A549 (cell line): Measurements from ENCODE around the gene LRFN3.

ENCODE experiments used
- CHD2 ChIP-seq: fragments of 150-350 bp; IDR thresholded peaks from 2 replicates; pipeline ENCODE4 v1.6.1; 2014; ENCODE audit warnings: low read length; ENCODE audit not compliant: partially characterized antibody
- ESRRA ChIP-seq: fragments of 150-350 bp; IDR thresholded peaks from 2 replicates; pipeline ENCODE4 v1.6.1; 2014; ENCODE audit warnings: mild to moderate bottlenecking, low read length, borderline replicate concordance
- HOXB5 ChIP-seq: fragments of 250-450 bp; sonication (Bioruptor Pico); IDR thresholded peaks from 2 replicates; pipeline ENCODE4 v1.5.0; 2020; ENCODE audit warnings: mild to moderate bottlenecking, moderate library complexity
- NFE2L2 ChIP-seq: fragments of 150-350 bp; conservative IDR thresholded peaks from 2 replicates; pipeline ENCODE4 v1.6.1; 2014; ENCODE audit warnings: low read length
- POLR2A ChIP-seq: IDR thresholded peaks from 2 replicates; pipeline ENCODE4 v1.6.1; 2012; ENCODE audit warnings: mild to moderate bottlenecking, low read length
- RCOR1 ChIP-seq: fragments of 150-350 bp; IDR thresholded peaks from 2 replicates; pipeline ENCODE4 v1.6.1; 2014; ENCODE audit warnings: antibody characterized with exemption, low read length, low read depth
- SREBF2 ChIP-seq: fragments of 450-650 bp; IDR thresholded peaks from 2 replicates; pipeline ENCODE4 v1.6.1; 2014; ENCODE audit warnings: mild to moderate bottlenecking, moderate library complexity
- TFCP2L1 ChIP-seq: fragments of 250-450 bp; sonication (Bioruptor Pico); IDR thresholded peaks from 2 replicates; pipeline ENCODE4 v1.5.0; 2021; ENCODE audit warnings: mild to moderate bottlenecking
- TF ChIP-seq, protein P1 (sequence below): fragments of 200-600 bp; sonication (generic); IDR thresholded peaks from 2 replicates; pipeline ENCODE4 v1.6.1; 2016; ENCODE audit warnings: antibody characterized with exemption, mild to moderate bottlenecking, moderate library complexity
- TF ChIP-seq, protein P2 (sequence below): IDR thresholded peaks from 2 replicates; pipeline ENCODE4 v1.6.1; 2012
- TF ChIP-seq, protein P3 (sequence below): fragments of >200 bp; sonication (Bioruptor Twin); formaldehyde crosslinking; IDR thresholded peaks from 3 replicates; pipeline ENCODE4 v1.5.1; 2016
- TF ChIP-seq, protein P4 (sequence below): fragments of >200 bp; sonication (Bioruptor Twin); formaldehyde crosslinking; IDR thresholded peaks from 3 replicates; pipeline ENCODE4 v1.6.1; 2016
- TF ChIP-seq, protein P5 (sequence below): IDR thresholded peaks from 2 replicates; pipeline ENCODE4 v1.6.1; 2012

DNA sequence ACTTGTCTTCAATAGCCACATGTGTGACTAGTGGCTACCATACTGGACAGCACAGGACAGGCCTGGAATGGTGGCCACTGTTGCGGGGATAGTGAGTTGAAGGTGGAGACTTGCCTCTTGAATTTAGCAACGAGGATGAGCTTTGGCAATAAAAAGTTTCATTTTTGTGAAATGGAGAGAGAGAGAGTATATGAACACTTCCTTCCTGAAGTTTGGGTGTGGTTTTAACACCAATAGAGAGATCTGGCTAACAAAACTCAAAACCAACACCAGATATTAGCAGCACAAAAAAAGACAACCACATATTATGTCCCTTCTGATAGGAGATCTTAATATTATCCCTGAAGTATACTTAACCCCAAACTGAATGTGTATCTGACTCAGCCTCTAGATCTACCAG, 6.3 kb upstream of the LRFN3 start:
- TF ChIP-seq POLR2A (no peak), CHD2 (no peak), HOXB5 (CRISPR knock-in tag) (no peak), TFCP2L1 (CRISPR knock-in tag) (no peak), RCOR1 (no peak), ESRRA (no peak), NFE2L2 (no peak), SREBF2 (no peak)
- TF ChIP-seq, protein P1, sequence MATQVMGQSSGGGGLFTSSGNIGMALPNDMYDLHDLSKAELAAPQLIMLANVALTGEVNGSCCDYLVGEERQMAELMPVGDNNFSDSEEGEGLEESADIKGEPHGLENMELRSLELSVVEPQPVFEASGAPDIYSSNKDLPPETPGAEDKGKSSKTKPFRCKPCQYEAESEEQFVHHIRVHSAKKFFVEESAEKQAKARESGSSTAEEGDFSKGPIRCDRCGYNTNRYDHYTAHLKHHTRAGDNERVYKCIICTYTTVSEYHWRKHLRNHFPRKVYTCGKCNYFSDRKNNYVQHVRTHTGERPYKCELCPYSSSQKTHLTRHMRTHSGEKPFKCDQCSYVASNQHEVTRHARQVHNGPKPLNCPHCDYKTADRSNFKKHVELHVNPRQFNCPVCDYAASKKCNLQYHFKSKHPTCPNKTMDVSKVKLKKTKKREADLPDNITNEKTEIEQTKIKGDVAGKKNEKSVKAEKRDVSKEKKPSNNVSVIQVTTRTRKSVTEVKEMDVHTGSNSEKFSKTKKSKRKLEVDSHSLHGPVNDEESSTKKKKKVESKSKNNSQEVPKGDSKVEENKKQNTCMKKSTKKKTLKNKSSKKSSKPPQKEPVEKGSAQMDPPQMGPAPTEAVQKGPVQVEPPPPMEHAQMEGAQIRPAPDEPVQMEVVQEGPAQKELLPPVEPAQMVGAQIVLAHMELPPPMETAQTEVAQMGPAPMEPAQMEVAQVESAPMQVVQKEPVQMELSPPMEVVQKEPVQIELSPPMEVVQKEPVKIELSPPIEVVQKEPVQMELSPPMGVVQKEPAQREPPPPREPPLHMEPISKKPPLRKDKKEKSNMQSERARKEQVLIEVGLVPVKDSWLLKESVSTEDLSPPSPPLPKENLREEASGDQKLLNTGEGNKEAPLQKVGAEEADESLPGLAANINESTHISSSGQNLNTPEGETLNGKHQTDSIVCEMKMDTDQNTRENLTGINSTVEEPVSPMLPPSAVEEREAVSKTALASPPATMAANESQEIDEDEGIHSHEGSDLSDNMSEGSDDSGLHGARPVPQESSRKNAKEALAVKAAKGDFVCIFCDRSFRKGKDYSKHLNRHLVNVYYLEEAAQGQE, result no peak
- TF ChIP-seq, protein P2, sequence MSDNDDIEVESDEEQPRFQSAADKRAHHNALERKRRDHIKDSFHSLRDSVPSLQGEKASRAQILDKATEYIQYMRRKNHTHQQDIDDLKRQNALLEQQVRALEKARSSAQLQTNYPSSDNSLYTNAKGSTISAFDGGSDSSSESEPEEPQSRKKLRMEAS, result no peak
- TF ChIP-seq, protein P3, sequence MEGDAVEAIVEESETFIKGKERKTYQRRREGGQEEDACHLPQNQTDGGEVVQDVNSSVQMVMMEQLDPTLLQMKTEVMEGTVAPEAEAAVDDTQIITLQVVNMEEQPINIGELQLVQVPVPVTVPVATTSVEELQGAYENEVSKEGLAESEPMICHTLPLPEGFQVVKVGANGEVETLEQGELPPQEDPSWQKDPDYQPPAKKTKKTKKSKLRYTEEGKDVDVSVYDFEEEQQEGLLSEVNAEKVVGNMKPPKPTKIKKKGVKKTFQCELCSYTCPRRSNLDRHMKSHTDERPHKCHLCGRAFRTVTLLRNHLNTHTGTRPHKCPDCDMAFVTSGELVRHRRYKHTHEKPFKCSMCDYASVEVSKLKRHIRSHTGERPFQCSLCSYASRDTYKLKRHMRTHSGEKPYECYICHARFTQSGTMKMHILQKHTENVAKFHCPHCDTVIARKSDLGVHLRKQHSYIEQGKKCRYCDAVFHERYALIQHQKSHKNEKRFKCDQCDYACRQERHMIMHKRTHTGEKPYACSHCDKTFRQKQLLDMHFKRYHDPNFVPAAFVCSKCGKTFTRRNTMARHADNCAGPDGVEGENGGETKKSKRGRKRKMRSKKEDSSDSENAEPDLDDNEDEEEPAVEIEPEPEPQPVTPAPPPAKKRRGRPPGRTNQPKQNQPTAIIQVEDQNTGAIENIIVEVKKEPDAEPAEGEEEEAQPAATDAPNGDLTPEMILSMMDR, result no peak
- TF ChIP-seq, protein P4, sequence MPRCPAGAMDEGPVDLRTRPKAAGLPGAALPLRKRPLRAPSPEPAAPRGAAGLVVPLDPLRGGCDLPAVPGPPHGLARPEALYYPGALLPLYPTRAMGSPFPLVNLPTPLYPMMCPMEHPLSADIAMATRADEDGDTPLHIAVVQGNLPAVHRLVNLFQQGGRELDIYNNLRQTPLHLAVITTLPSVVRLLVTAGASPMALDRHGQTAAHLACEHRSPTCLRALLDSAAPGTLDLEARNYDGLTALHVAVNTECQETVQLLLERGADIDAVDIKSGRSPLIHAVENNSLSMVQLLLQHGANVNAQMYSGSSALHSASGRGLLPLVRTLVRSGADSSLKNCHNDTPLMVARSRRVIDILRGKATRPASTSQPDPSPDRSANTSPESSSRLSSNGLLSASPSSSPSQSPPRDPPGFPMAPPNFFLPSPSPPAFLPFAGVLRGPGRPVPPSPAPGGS, result no peak
- TF ChIP-seq, protein P5, sequence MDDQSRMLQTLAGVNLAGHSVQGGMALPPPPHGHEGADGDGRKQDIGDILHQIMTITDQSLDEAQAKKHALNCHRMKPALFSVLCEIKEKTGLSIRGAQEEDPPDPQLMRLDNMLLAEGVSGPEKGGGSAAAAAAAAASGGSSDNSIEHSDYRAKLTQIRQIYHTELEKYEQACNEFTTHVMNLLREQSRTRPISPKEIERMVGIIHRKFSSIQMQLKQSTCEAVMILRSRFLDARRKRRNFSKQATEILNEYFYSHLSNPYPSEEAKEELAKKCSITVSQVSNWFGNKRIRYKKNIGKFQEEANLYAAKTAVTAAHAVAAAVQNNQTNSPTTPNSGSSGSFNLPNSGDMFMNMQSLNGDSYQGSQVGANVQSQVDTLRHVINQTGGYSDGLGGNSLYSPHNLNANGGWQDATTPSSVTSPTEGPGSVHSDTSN, result no peak
